ENCODE measurements around the gene FBXO31. TPM values are rescaled to one million over a fixed set of nuclear protein-coding genes. Genes with fewer than 3 reads are reported as not detected.

FBXO31 gene
- total and polyA plus RNA-seq, 2 donors from 2014 or later = 12.5 to 34.9 TPM

DNA sequence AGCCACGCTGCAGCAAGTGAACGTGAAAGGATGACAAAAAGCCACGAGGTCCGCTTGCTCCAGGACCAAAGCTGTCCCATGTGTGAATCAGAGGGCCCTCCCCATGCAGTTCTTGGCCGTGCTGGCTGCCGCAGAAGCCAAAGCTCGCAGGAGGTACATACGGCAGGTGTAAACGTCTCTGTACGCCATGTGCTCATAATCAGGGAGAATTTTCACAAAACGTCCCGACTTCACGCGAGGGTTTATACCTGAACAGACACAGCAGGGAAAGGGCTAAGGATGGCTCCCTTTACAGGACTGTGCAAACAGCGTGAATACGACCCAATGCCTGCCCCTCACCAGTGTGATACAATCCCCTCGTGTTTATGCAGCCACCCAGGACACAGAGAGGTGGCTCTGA lies 25.3 kb downstream of the FBXO31 start:
- FAIRE-seq (no peak), DNase-seq (no peak)
- no peaks in the 10 kb centered on the region for H3K9me3 ChIP-seq (ENCODE audit: control insufficient read depth in 2 of 3, insufficient read depth in 1 of 3, low read length in 3 of 3)
- no peak overlapping the region for H3K9ac ChIP-seq (ENCODE audit: low read length in 3 of 3)
- TF ChIP-seq, protein P1, sequence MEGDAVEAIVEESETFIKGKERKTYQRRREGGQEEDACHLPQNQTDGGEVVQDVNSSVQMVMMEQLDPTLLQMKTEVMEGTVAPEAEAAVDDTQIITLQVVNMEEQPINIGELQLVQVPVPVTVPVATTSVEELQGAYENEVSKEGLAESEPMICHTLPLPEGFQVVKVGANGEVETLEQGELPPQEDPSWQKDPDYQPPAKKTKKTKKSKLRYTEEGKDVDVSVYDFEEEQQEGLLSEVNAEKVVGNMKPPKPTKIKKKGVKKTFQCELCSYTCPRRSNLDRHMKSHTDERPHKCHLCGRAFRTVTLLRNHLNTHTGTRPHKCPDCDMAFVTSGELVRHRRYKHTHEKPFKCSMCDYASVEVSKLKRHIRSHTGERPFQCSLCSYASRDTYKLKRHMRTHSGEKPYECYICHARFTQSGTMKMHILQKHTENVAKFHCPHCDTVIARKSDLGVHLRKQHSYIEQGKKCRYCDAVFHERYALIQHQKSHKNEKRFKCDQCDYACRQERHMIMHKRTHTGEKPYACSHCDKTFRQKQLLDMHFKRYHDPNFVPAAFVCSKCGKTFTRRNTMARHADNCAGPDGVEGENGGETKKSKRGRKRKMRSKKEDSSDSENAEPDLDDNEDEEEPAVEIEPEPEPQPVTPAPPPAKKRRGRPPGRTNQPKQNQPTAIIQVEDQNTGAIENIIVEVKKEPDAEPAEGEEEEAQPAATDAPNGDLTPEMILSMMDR (IDR thresholded peaks at IDR 0.05; ENCODE audit: borderline replicate concordance, extremely low read depth, insufficient read depth) = no peak
- H3K4me3 ChIP-seq (ENCODE audit: low read length in 3 of 3) = no peak overlapping the region
- H3K27me3 ChIP-seq (ENCODE audit: control insufficient read depth, insufficient read depth, low read length) = no peaks in the 10 kb centered on the region
- peaks cover 6 to 30% (median 14%) of the 10 kb centered on the region in 3 donors for H3K36me3 ChIP-seq (ENCODE audit: control insufficient read depth in 2 of 3, insufficient read depth in 3 of 3, low read length in 3 of 3)
- no peaks in the 10 kb centered on the region for H3K4me1 ChIP-seq (ENCODE audit: control insufficient read depth in 2 of 3, insufficient read depth in 2 of 3, low read depth in 1 of 3, low read length in 3 of 3)
- H3K27ac ChIP-seq (ENCODE audit: low read depth in 2 of 2, low read length in 2 of 2) = no peak overlapping the region
- intact Hi-C loops (cut with DNase I) = no loop called here

DNA sequence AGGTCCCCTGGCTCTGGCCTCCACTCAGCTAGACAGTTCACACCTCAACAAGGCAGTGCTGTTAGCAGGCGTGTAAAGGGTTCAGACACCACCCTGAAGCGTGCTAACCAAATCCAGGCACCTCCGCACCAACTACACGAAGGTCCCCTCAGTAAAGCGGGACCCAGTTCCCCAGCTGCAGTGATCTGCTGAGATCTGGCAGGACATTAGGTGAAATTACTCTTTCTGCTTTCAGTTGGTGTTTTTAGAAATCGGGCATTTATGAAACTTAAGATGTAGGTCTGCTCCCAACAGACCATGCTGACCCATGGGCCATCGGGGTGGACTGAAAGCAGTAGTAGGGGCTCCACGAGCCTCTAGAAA lies 27.1 kb downstream of the FBXO31 start:
- Histone ChIP-seq H3K4me3 (ENCODE audit: low read length in 3 of 3) (no peak overlapping the region), H3K4me1 (ENCODE audit: control insufficient read depth in 2 of 3, insufficient read depth in 2 of 3, low read depth in 1 of 3, low read length in 3 of 3) (no peaks in the 10 kb centered on the region), H3K27me3 (ENCODE audit: control insufficient read depth, insufficient read depth, low read length) (no peaks in the 10 kb centered on the region), H3K36me3 (ENCODE audit: control insufficient read depth in 2 of 3, insufficient read depth in 3 of 3, low read length in 3 of 3) (peaks cover 6 to 28% (median 14%) of the 10 kb centered on the region in 3 donors), H3K9ac (ENCODE audit: low read length in 3 of 3) (no peak overlapping the region), H3K9me3 (ENCODE audit: control insufficient read depth in 2 of 3, insufficient read depth in 1 of 3, low read length in 3 of 3) (no peaks in the 10 kb centered on the region), H3K27ac (ENCODE audit: low read depth in 2 of 2, low read length in 2 of 2) (no peak overlapping the region)
- intact Hi-C loops (cut with DNase I) = no loop called here
- TF ChIP-seq, protein P1 (IDR thresholded peaks at IDR 0.05; ENCODE audit: borderline replicate concordance, extremely low read depth, insufficient read depth) = no peak
- DNase-seq (no peak), FAIRE-seq (no peak)

GRCh38 chr16:87353613-87354012 lies 30.0 kb downstream of the FBXO31 start:
- no peaks in the 10 kb centered on the region for H3K9me3 ChIP-seq (ENCODE audit: control insufficient read depth in 2 of 3, insufficient read depth in 1 of 3, low read length in 3 of 3)
- FAIRE-seq (no peak), DNase-seq (no peak)
- H3K4me3 ChIP-seq (ENCODE audit: low read length in 3 of 3) = no peak overlapping the region
- H3K4me1 ChIP-seq (ENCODE audit: control insufficient read depth in 2 of 3, insufficient read depth in 2 of 3, low read depth in 1 of 3, low read length in 3 of 3) = no peaks in the 10 kb centered on the region
- H3K9ac ChIP-seq (ENCODE audit: low read length in 3 of 3) = no peak overlapping the region
- H3K36me3 ChIP-seq (ENCODE audit: control insufficient read depth in 2 of 3, insufficient read depth in 3 of 3, low read length in 3 of 3) = peaks cover 0 to 16% (median 7%) of the 10 kb centered on the region in 3 donors
- no peaks in the 10 kb centered on the region for H3K27me3 ChIP-seq (ENCODE audit: control insufficient read depth, insufficient read depth, low read length)
- intact Hi-C loops (cut with DNase I) = no loop called here
- TF ChIP-seq, protein P1 (IDR thresholded peaks at IDR 0.05; ENCODE audit: borderline replicate concordance, extremely low read depth, insufficient read depth) = no peak
- H3K27ac ChIP-seq (ENCODE audit: low read depth in 2 of 2, low read length in 2 of 2) = no peak overlapping the region

GRCh38 chr16:87352818-87353217 lies 30.8 kb downstream of the FBXO31 start:
- intact Hi-C loops (cut with DNase I) = no loop called here

More at GRCh38 chr16:87352818-87353217, 30.8 kb downstream of the FBXO31 start:
- H3K4me3 ChIP-seq (ENCODE audit: low read length in 3 of 3) = no peak overlapping the region
- TF ChIP-seq, protein P1 (IDR thresholded peaks at IDR 0.05; ENCODE audit: borderline replicate concordance, extremely low read depth, insufficient read depth) = no peak
- DNase-seq (no peak), FAIRE-seq (no peak)
- H3K9ac ChIP-seq (ENCODE audit: low read length in 3 of 3) = no peak overlapping the region
- no peaks in the 10 kb centered on the region for H3K4me1 ChIP-seq (ENCODE audit: control insufficient read depth in 2 of 3, insufficient read depth in 2 of 3, low read depth in 1 of 3, low read length in 3 of 3)
- peaks cover 0 to 9% (median 0%) of the 10 kb centered on the region in 3 donors for H3K36me3 ChIP-seq (ENCODE audit: control insufficient read depth in 2 of 3, insufficient read depth in 3 of 3, low read length in 3 of 3)
- no peaks in the 10 kb centered on the region for H3K9me3 ChIP-seq (ENCODE audit: control insufficient read depth in 2 of 3, insufficient read depth in 1 of 3, low read length in 3 of 3)
- H3K27me3 ChIP-seq (ENCODE audit: control insufficient read depth, insufficient read depth, low read length) = no peaks in the 10 kb centered on the region
- H3K27ac ChIP-seq (ENCODE audit: low read depth in 2 of 2, low read length in 2 of 2) = no peak overlapping the region

Measured in kidney (tissue), 14 donors.